ENCODE results near the gene WWOX.

DNA sequence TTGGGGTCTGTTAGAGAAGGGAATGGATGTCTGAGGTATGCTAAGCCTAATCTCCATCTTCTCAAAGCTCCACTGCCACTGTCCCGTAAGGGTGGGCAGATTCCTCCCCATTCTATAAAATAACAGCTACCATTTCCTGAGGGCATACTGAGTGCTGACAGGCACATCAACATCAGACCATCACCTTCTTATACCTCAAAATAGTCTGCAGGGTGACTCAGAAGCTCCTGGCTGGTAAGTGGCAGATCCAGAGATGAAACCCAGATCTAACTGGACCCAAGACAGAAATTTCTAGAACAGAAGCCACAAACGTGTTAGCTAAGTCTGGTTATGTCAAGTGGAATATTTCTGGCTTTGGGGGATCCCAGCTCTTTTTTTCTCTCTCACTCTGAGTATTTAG, 548.0 kb downstream of the WWOX start:
- TF ChIP-seq, protein P1, sequence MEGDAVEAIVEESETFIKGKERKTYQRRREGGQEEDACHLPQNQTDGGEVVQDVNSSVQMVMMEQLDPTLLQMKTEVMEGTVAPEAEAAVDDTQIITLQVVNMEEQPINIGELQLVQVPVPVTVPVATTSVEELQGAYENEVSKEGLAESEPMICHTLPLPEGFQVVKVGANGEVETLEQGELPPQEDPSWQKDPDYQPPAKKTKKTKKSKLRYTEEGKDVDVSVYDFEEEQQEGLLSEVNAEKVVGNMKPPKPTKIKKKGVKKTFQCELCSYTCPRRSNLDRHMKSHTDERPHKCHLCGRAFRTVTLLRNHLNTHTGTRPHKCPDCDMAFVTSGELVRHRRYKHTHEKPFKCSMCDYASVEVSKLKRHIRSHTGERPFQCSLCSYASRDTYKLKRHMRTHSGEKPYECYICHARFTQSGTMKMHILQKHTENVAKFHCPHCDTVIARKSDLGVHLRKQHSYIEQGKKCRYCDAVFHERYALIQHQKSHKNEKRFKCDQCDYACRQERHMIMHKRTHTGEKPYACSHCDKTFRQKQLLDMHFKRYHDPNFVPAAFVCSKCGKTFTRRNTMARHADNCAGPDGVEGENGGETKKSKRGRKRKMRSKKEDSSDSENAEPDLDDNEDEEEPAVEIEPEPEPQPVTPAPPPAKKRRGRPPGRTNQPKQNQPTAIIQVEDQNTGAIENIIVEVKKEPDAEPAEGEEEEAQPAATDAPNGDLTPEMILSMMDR (IDR thresholded peaks at IDR 0.05; ENCODE audit: poor library complexity): no peak
- TF ChIP-seq EZH2 (IDR thresholded peaks at IDR 0.05; ENCODE audit: borderline replicate concordance) (no peak), EZH2phosphoT487 (IDR thresholded peaks at IDR 0.05; ENCODE audit: low read depth, severe bottlenecking, unreplicated experiment) (no peak)

All from hepatocyte (in vitro differentiated cells).